Measurements from ENCODE around the gene SC5D. TPM values are rescaled to one million over a fixed set of nuclear protein-coding genes. Genes with fewer than 3 reads are reported as not detected.

The SC5D gene
- total and polyA plus RNA-seq, 2 of the 4 experiments (the other 2 are of a cell fraction), result 21.3 to 21.7 TPM

DNA sequence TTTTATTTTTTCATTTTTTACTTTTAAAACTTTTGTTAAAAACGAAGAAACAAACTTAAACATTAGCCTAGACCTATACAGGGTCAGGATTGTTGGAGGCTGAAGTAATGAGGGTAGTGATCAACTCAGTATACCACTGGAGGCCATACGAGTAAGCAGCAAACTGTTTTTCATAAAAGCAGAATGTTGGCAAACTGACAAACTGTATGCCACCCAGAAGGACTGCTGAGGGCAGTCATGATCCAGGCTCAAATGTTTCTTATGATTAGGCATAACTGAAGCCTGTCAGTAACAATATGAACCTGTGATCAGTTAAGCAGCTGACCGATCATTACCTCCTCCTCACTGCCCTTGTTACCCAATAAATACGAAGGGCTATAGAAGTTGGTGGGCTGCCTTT lies 10.2 kb upstream of the SC5D start:
- CTCF ChIA-PET, result interaction anchor here (1.1 kb wide), 1 partner anchor 12 kb away, joined by 3 read pairs; no protein-coding TSS in a partner anchor
- TF ChIP-seq MAFK (IDR thresholded peaks at IDR 0.05; ENCODE audit: low read depth, low read length) (no peak), CEBPB (IDR thresholded peaks at IDR 0.05; ENCODE audit: low read depth, low read length) (no peak), POLR2A (IDR thresholded peaks at IDR 0.05; ENCODE audit: low read depth, low read length) (no peak), RCOR1 (IDR thresholded peaks at IDR 0.05; ENCODE audit: insufficient replicate concordance, low read length) (no peak), CHD1 (IDR thresholded peaks at IDR 0.05; ENCODE audit: low read depth, low read length) (no peak), ELK1 (IDR thresholded peaks at IDR 0.05; ENCODE audit: borderline replicate concordance, low read depth, low read length) (no peak), BHLHE40 (IDR thresholded peaks at IDR 0.05; ENCODE audit: low read depth, low read length) (no peak), RAD21 (IDR thresholded peaks at IDR 0.05; ENCODE audit: low read length) (no peak), NFE2L2 (IDR thresholded peaks at IDR 0.05; ENCODE audit: low read depth, low read length) (no peak), SMC3 (IDR thresholded peaks at IDR 0.05; ENCODE audit: low read depth, low read length) (no peak), MAZ (IDR thresholded peaks at IDR 0.05; ENCODE audit: borderline replicate concordance, low read depth, low read length) (no peak), FOS (IDR thresholded peaks at IDR 0.05; ENCODE audit: low read depth, low read length) (no peak), RFX5 (IDR thresholded peaks at IDR 0.05; ENCODE audit: low read depth, low read length) (no peak)

More for the DNA sequence above, 10.2 kb upstream of the SC5D start:
- Histone ChIP-seq H3K23ac (ENCODE audit: low read depth, low read length) (no peak overlapping the region), H3K18ac (ENCODE audit: low read depth, low read length) (no peak overlapping the region), H3K4me2 (ENCODE audit: low read depth, low read length) (no peak overlapping the region), H3K9ac (ENCODE audit: low read depth, low read length) (no peak overlapping the region), H3K36me3 (ENCODE audit: control insufficient read depth, insufficient read depth, low read length) (no peaks in the 10 kb centered on the region), H3K9me3 (ENCODE audit: control insufficient read depth, insufficient read depth, low read length) (0 out of 2 replicates have a peak, but pooled peaks cover 3% of the 10 kb centered on the region), H3K56ac (ENCODE audit: extremely low read depth, insufficient read depth, low read length) (no peak overlapping the region), H4K5ac (ENCODE audit: low read depth, low read length) (no peak overlapping the region), H3K4me1 (ENCODE audit: control insufficient read depth, insufficient read depth, low read length) (no peaks in the 10 kb centered on the region), H3K4ac (ENCODE audit: low read depth, low read length) (no peak overlapping the region), H2BK5ac (ENCODE audit: low read depth, low read length, poor library complexity, severe bottlenecking) (no peak overlapping the region), H4K8ac (ENCODE audit: low read depth in 2 of 2, low read length in 2 of 2) (no peak overlapping the region), H3K79me1 (ENCODE audit: low read depth in 1 of 2, low read length in 2 of 2) (no peaks in the 10 kb centered on the region), H4K20me1 (ENCODE audit: insufficient read depth, low read length) (no peaks in the 10 kb centered on the region), H3K9me1 (ENCODE audit: insufficient read depth, low read length) (no peaks in the 10 kb centered on the region), H2AK9ac (replicated peaks; ENCODE audit: low read depth, low read length, poor library complexity) (no peak overlapping the region), H3K4me3 (ENCODE audit: insufficient read depth, low read depth, low read length) (no peak overlapping the region), H2AK5ac (ENCODE audit: low read depth, low read length) (no peak overlapping the region), H3K14ac (replicated peaks; ENCODE audit: low read depth, low read length) (no peak overlapping the region), H4K91ac (ENCODE audit: insufficient read depth, low read depth, low read length) (no peak overlapping the region), H2BK120ac (ENCODE audit: low read depth, low read length) (no peak overlapping the region), H3K27ac (ENCODE audit: insufficient read depth, low read length) (no peak overlapping the region), H2BK20ac (ENCODE audit: low read depth, low read length) (no peak overlapping the region), H3K27me3 (ENCODE audit: control insufficient read depth, insufficient read depth, low read length) (peaks cover 40% of the 10 kb centered on the region), H2BK15ac (ENCODE audit: low read depth, low read length) (no peak overlapping the region), H2AFZ (replicated peaks; ENCODE audit: low read length, poor library complexity) (no peak overlapping the region)
- no TSS peak for BruUV-seq (replicated peaks)
- dilution Hi-C loops (cut with HindIII; ENCODE audit: low sequenced_read_pairs, unreplicated experiment), result no loop called here
- ATAC-seq (ENCODE audit: low read depth), result no peak
- no peak for DNase-seq
- in situ Hi-C loops (cut with MboI; ENCODE audit: low sequenced_read_pairs), result no loop called here
- POLR2A ChIA-PET (ENCODE audit: unreplicated experiment), result no interaction called here
- intact Hi-C loops (cut with micrococcal nuclease), result no loop called here
- no CpG with 5 or more reads among the region's 4 CpGs for WGBS, 2 experiments (ENCODE audit: extremely low coverage in 2 of 2, insufficient read length in 1 of 2)
